HG02623 (cell line): ENCODE measurements around the gene C1QTNF12.

Experiments
- ATAC-seq: cut with Tn5 transposase; IDR thresholded peaks from one replicate; pipeline ENCODE4 v1.9.1; 2021; ENCODE audit warnings: moderate library complexity; ENCODE audit not compliant: unreplicated experiment

The C1QTNF12 gene

DNA sequence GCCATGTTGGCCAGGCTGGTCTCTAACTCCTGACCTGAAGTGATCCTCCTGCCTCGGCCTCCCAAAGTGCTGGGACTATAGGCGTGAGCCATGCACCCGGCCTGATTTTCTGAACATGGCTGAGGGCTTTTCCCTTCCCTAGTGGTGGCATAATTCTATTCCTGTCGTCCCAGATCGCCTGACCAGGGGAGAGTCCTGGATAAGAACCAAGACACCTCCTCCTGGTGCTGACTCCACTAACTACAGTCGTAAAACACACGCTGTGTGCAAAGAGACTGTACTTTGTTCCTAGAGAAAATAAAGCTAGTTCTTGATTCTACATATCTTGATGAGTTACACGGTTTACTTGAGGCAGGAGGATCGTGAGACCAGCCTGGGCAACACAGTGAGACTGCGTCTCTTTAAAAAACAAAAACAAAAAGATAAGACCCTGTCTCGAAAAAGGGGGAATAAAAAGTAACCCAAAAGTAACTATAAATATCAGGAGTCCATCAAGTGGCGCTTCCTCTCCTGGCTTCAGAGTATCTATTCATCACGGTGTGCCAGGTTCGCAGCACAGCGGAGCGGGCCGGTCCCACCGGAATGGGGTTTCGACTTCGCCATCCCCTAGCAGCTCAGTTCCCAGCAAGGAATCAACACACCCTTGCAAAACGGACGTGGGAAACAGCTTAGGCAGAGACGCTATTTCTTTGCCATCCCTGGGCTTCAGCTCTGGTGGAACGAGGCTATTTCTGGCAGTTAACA lies 15.7 kb downstream of the C1QTNF12 start:
- no peak for ATAC-seq

DNA sequence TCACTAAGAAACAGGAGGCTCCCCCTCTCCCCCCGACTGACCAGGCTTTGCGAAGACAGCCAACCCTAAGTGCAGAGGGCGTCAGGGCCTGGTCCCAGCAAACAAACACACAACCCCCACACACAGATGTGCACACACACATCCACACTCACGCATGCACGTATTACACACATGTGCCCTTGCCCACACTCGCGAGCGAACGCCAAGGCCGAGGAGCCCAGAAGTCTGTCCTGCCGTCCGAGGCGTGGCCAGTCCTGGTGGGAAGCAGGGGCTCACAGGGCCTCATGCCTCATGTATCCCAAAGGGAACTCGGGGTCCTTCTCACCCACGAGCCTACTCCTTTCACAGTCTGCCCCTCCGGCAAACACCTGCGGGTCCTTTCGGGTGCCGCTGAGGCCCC lies 16.8 kb downstream of the C1QTNF12 start:
- no peak for ATAC-seq

DNA sequence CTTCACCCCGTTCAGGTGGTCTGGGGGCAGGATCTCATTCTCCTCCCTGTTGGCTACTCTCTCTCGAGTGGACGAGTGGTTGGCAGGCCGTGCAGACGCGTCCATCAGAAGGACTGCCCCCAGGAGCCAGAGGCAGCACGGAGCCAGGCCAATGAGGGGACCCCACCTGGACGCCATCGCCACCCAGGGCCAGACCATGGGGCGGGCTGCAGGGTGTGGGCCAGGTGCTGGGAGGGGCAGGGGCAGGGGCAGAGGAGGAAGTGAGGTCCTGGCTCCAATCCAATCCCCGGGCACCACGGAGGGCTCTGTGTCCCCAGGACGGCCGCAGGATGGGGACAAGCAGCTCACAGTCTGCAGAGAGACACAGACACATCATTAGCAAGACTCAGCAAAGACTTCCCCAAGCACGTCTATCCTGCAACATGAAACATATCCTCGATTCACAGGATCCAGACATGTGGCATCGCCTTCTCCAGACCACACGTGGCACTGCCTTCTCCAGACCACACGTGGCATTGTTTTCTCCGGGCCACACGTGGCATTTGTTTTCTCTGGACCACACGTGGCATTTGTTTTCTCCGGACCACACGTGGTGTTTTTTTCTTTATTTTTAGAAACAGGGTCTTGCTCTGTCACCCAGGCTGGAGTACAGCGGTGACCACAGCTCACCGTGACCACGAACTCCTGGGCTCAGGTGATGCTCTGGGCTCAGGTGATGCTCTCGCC lies 17.8 kb downstream of the C1QTNF12 start:
- no peak for ATAC-seq

DNA sequence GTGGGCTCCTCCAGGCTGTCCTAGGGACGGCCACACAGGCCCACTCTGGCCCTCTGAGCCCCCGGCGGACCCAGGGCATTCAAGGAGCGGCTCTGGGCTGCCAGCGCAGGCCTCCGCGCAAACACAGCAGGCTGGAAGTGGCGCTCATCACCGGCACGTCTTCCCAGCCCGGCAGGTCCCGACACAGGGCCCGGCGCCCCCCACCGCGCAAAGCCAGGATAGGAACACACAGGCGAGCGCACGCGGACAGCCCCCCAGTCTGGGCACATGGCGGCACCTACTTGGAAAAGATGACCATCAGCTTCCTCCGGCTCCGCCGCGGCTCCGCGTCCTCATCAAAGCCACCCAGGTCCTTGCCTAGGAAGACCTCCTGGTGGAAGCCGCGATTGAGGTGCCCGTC lies 18.3 kb downstream of the C1QTNF12 start:
- ATAC-seq = no peak

DNA sequence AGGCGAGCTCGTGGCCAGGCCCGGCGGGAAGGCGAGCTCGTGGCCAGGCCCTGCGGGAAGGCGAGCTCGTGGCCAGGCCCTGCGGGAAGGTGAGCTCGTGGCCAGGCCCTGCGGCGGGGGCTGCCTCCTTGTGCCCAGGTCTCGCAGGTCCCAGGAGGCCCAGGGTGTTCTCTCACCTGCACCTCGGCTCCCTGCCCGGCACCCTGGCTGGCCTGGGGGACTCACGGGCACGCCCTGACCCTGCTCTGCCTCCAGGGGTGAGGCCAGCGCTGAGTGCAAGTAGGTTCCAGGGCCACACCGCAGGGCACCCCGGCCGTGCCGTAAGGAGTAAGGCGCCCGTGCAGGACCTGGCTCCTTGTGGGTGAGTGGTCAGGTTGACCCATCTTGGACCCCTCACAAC lies 19.1 kb downstream of the C1QTNF12 start:
- no peak for ATAC-seq

DNA sequence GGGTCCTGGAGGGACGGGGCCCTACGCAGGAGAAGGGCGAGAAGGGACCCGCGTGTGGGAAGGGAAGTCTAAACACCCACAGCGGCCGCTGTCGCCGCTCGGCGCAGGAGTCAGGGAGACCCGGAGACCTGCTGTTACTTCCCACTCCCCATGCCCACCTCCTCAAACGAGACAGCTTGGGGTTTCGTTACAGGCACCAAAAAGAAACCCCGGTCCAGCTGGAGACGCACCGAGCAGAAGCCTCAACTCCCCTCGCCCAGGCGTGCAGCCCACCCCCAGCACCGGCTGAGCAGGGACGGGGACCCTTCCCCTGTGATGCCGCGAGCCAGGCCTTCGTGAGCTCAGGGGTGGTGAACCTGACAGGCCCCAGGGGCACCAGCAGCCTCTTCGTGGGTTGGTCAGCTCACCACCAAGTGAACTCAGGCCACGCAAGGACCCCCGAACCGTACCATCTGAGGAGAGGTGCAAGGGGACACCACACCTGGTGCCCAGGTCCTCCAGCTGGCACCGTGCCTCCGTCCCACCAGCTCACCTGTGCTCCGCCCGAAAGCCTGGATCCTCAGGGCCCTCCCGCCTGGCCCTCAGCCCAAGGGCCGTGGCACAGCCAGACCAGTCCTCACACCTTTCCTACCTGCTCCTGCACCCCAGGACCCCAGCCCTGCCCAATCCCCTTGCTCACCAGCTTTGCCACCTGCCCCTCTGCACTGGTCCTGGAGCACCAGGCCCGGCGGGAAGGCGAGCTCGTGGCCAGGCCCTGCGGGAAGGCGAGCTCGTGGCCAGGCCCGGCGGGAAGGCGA lies 19.8 kb downstream of the C1QTNF12 start:
- no peak for ATAC-seq

DNA sequence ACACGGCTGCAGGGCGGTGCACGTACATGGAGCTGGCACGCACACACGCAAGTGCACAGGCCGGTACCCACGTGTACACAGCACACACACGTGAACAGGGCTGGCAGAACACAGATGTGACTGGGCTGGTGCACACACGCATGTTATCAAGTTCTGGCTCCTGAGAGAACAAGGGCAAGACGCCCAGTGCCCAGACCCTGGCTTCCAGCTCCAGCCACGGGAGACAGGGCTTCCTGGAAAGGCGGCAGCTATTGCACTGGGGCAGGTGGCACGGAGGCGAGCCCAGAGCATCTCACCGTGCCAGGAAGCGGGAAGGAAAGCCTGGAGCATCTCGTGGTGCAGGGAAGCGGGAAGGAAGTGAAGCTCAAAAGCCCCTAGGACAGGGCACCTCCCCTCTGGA lies 20.6 kb downstream of the C1QTNF12 start:
- ATAC-seq = no peak

DNA sequence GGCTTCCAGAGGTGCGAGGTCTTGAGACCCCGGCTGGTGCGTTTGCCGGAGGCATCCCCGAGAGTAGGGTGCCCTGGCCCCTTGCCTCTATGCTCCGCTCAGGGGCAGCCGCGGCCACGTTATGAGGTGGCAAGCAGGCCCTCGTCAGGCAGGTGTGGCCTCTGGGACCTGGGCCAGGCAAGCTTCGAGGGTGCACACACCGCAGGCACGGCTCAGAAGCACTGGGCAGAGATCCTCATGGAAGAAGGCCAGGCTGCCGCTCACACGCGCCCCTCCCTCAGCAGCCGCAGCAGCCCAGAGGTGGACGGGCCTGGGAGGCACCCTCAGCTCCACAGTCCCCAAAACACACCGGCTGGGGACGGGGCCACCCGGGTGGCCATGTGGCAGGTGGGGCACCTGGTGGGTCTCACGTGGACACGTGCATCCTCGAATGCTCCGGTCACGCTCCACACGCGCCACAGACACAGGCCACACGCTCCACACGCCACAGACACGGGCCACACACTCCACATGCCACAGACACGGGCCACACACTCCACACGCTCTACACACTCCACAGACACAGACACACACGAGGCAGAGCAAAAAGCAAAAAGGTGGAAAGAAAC lies 21.2 kb downstream of the C1QTNF12 start:
- ATAC-seq = no peak

DNA sequence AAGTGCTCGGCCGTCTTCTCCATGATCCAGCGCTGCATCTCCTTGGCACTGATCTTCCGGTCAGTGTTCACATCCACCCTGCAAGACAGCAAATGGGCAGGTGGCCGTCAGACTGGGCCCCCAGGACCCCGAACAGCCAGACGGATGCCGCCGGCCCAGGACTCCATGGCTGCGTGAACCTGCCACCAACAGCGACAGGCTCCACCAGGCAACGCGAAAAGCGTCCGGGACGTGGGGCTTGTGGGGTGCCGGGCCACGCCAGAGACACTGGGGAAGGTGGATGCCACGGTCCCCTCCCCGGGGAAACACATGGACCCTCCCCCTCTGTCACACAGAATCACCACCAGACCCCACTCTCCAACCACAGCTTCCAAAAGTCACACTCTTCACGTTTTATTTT lies 22.6 kb downstream of the C1QTNF12 start:
- no peak for ATAC-seq

DNA sequence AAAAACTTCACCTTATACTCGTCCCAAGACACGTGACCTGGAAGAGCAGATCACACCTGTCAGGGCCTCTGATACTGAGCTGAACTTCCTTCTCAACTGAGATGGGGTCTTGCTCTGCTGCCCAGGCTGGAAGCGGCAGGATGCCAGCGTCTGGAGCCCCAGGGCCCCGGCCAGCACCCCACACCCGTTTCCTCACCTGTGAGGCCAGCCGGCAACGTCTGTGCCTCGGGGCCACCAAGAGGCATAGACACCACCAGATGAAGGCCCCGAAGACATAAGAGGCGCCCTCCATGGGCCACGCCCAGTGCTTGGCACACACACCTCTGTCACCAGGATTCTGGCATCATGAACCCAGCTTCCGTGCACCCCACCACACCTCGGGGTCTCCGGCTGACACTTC lies 23.2 kb downstream of the C1QTNF12 start:
- no peak for ATAC-seq

DNA sequence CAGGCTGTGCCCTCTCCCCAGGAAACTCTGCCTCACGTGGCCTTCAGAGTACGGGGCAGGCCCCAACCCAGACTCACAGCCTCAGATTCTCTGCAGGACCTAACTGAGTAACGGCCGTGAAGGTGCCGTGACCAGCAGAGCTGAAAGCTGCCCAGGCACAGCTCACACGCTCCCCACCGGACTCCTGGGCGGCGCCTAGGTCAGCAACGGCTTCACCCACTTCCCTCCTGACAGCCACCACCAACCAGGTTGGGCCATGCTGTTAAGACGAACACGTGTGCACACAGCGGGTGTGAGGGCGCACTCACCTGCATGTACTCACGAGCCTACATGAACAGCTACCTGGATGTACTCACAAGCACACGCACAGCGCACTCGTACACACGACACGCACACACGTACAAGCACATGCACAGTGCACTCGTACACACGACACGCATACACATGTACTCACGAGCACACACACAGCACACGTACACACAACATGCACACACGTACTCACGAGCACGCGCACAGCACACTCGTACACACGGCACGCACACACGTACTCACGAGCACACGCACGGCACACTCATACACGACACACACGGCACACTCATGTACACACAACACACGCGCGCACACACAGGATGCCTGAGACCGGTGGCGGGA lies 23.8 kb downstream of the C1QTNF12 start:
- no peak for ATAC-seq

DNA sequence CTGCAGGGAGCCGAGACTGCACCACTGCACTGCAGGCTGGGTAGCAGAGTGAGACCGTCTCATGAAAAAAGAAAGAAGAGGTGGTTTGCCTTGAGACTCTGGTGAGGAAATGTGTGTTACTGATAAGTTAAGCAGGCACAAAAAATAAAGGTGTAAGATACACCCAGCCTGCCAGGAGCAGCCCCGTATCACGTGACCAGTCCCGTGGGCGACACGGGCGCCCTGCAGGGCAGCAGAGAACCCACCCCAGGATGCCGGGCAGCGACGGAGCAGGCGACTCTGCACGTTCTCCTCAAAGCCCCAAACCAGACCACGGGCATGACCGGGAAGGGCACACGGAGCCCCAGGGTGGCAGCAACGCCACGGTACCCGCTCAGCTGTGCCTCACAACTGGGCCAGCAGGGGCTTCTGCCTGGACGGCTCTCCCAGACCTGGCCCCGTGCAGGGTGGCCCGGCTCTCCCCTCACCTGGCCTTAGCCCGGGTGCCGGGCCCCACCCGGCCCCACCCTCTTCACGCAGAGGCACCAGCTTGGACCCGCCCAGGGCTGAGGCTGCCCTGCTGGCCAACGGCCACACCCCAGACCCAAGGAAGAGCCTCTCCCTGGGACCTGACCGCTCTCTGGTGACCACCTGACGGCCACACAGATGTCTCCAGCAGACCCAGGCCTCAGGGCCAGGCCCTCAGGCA lies 24.5 kb downstream of the C1QTNF12 start:
- no peak for ATAC-seq

DNA sequence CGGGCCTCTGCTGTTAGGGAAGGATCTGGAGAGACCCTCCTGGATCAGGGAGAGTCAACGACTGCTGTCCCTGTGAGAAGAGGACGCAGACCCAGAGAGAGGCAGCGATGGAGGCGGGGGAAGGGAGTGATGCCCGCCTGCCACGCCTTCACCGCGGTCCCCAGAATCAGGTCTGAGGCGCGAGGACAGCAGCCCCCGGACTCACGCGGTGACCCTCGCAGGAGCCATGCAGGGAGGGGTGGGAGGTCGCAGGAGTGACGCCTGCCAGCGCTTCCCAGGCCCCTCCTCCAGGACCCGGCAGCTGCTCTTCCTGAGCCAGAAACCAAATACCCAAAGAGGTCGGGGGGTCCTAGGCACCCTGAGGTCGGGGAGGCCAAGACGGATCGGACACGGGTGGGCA lies 26.3 kb downstream of the C1QTNF12 start:
- no peak for ATAC-seq

DNA sequence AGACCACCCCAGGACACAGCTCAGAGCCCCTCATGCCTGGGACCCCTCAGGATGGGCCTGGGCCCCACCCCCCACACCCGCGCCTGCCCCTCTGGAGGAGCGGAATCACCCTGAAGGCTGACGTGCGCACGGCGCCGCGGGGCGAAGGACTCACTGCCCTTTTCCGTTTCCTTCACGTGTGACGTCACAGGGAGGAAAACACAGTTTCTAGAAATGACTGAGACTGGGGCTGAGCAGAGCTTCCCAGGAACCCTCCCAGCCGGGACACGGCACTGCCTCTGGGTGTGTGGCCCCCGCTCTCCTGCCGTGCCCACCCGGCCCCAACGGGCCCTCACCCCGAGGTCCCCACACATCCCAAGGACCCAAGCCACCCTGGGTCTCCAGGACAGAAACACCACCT lies 27.2 kb downstream of the C1QTNF12 start:
- no peak for ATAC-seq

DNA sequence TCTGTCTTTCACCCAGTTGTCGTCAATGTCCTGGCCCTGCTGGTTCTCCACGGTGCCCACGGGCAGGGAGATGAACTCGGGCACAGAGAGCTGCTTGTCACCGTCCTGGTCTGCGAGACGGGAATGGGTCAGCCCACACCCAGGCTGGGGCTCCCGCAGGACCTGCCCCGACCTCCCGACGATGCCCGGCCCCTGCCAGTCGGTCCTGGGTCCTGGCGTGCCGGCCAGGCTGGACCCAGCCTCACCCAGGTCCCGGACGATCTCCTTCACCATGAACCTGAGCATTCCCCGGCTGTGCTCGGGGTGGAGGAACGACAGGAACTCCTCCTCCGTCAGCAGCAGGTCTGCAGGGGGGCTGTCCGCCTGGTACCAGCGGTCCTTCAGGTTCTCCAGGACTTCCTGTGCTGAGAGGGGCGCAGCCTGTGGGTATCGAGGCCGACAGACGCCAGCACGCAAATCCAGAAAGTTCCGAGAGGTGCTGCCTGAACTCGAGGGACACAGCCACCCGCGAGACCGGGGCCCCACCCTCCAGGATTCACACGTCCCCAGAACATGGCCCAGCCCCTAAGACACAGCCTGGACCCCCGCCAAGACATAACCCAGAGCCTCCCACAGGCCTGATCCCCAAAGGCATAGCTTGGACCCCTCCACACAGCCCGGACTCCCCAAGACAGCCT lies 27.9 kb downstream of the C1QTNF12 start:
- ATAC-seq = no peak

DNA sequence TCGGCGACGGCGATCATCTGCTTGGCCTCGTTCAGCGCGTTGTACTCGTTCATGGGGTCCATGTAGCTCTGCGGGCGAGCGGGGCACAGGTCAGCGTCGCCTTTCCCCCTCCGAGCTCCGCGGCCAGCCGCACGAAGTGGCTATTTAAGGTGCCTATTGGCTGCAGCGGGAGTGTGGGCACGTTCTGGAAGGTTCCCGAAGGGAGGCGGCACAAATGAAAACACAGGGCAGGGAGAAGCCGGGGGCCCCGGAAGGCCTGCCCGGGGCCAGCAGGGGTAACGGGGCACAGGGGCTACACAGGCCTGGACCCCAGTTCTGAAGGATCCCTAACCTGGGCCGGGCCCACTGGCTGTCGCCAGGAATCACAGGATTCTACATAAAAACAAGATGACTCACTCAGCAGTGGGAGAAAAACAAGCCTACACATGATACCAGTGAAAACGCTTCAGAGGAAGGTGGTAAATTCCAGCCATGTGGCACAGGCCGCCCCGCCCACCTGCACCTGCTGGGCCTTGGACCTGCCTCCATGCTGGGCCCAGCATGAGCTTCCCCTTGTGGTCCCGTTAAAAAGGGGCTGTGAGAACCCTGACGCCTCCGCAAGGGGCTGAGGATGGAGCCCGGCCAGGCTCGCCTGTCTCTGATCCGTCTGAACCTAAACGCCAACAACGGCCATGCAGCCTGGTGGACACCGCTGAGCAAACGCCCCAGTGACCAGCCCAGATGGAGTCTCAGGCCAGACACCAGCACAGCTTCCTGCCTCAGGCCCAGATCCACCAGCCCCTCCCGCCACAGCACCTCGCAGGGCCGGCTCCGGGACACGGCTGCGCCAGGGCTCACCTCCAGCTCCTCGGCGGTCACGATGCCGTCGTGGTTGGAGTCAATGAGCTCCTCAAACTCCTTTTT lies 28.6 kb downstream of the C1QTNF12 start:
- ATAC-seq = no peak

DNA sequence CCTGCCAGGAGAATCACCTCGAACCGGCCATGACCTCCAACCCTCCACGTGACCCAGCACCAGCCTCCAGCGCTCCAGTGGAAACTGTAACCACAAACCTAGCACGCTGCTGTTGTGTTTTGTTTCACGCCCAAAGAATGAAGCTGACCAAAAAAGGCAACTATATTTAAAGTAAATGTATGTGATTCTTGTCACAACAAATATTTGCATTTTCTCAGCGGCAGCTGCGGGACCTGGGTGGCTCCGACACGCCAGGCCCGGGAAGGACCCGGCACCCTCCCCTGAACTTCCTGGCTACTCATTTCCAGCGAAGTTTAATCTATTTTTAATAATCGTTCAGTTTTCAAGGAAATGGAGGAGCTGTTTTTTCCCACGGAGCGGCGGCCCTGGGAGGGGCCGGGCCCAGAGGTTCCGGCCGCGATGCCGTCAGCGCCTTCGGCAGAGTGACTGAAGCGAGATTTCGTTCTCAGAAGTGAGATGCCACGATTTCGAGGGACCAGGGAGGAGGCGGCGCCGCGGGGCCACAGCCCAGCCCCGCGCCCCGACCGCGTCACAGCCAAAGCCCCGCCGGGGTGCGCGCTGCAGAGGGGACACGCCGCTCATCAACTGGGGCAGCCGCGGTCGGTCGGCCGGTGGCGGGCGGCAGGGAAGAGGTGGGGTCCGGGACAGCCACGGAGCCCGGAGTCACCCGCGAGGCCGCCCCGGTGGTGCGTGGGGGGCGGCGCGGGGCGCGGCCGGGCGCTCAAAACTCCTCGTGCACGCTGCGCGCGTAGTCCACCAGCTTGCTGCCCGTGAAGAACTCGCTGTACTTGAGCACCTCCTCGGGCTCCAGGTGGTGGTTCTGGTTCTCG lies 29.5 kb downstream of the C1QTNF12 start:
- ATAC-seq = no peak
